Liver (tissue), 9 donors: ENCODE measurements around the gene RNF149. TPM values are rescaled to one million over a fixed set of nuclear protein-coding genes. Genes with fewer than 3 reads are reported as not detected.

ENCODE experiments used
- DNase-seq: peaks from one replicate; pipeline ENCODE4 v3.0.0-alpha.2; 2017; ENCODE audit warnings: low spot score
- H3K27ac ChIP-seq, 2 donors: one replicate each; pipeline ENCODE4 v1.7.0; 2013; ENCODE audit warnings: inconsistent platforms in 2 of 2, low read length in 2 of 2, control low read depth in 1 of 2, low read depth in 1 of 2, mild to moderate bottlenecking in 1 of 2
- H3K27me3 ChIP-seq, 4 donors: one replicate each; pipeline versions ENCODE4 v1.6.1 to v1.7.0; 2013; ENCODE audit warnings: low read length in 3 of 4, inconsistent platforms in 1 of 4, mild to moderate bottlenecking in 1 of 4, moderate library complexity in 1 of 4; ENCODE audit not compliant: control insufficient read depth in 4 of 4, insufficient read depth in 4 of 4
- H3K36me3 ChIP-seq, 4 donors: one replicate each; pipeline versions ENCODE4 v1.6.1 to v1.7.0; 2013; ENCODE audit warnings: low read length in 3 of 4, mild to moderate bottlenecking in 3 of 4, low read depth in 1 of 4, moderate library complexity in 1 of 4; ENCODE audit not compliant: control insufficient read depth in 4 of 4, insufficient read depth in 3 of 4
- H3K4me1 ChIP-seq, 4 donors: one replicate each; pipeline versions ENCODE4 v1.6.1 to v1.7.0; 2013; ENCODE audit warnings: low read length in 3 of 4, mild to moderate bottlenecking in 3 of 4, moderate library complexity in 1 of 4; ENCODE audit not compliant: control insufficient read depth in 4 of 4, insufficient read depth in 4 of 4
- H3K4me3 ChIP-seq, 3 donors: one replicate each; pipeline versions ENCODE4 v1.6.1 to v1.7.0; 2013; ENCODE audit warnings: low read length in 3 of 3, control low read depth in 1 of 3, low read depth in 1 of 3, mild to moderate bottlenecking in 1 of 3
- H3K9ac ChIP-seq, 2 donors: one replicate each; pipeline ENCODE4 v1.7.0; 2013; ENCODE audit warnings: low read length in 2 of 2, mild to moderate bottlenecking in 2 of 2, moderate library complexity in 2 of 2, control low read depth in 1 of 2, low read depth in 1 of 2
- H3K9me3 ChIP-seq, 4 donors: one replicate each; pipeline versions ENCODE4 v1.6.1 to v1.7.0; 2013; ENCODE audit warnings: low read length in 3 of 4; ENCODE audit not compliant: control insufficient read depth in 4 of 4
- FOXA1 ChIP-seq: IDR thresholded peaks from 2 replicates; pipeline ENCODE4 v1.6.1; 2016; ENCODE audit warnings: antibody characterized with exemption
- FOXA2 ChIP-seq: IDR thresholded peaks from 2 replicates; pipeline ENCODE4 v1.6.1; 2016; ENCODE audit warnings: antibody characterized with exemption
- GABPA ChIP-seq, 2 donors: IDR thresholded peaks in 1 of 2; conservative IDR thresholded peaks in 1 of 2; 2 replicates each; pipeline ENCODE4 v1.6.1; 2016; ENCODE audit warnings: antibody characterized with exemption in 2 of 2, mild to moderate bottlenecking in 1 of 2, moderate library complexity in 1 of 2
- HNF4A ChIP-seq, 2 donors: conservative IDR thresholded peaks; 2 replicates each; pipeline ENCODE4 v1.6.1; 2016; ENCODE audit warnings: antibody characterized with exemption in 2 of 2, mild to moderate bottlenecking in 2 of 2
- HNF4G ChIP-seq: IDR thresholded peaks from 2 replicates; pipeline ENCODE4 v1.6.1; 2016; ENCODE audit warnings: antibody characterized with exemption
- JUND ChIP-seq, 2 donors: IDR thresholded peaks; 2 replicates each; pipeline ENCODE4 v1.6.1; 2016; ENCODE audit warnings: antibody characterized with exemption in 2 of 2
- NR2F2 ChIP-seq: IDR thresholded peaks from 2 replicates; pipeline ENCODE4 v1.6.1; 2016; ENCODE audit warnings: antibody characterized with exemption
- RAD21 ChIP-seq, 2 donors: IDR thresholded peaks; 2 replicates each; pipeline ENCODE4 v1.6.1; 2016; ENCODE audit warnings: antibody characterized with exemption in 2 of 2, mild to moderate bottlenecking in 2 of 2
- SP1 ChIP-seq: IDR thresholded peaks from 2 replicates; pipeline ENCODE4 v1.6.1; 2018; ENCODE audit warnings: antibody characterized with exemption, mild to moderate bottlenecking
- YY1 ChIP-seq: IDR thresholded peaks from 2 replicates; pipeline ENCODE4 v1.6.1; 2016; ENCODE audit warnings: antibody characterized with exemption, mild to moderate bottlenecking
- WGBS: extraction: QIAGEN DNeasy Blood & Tissue Kit; methylation state at CpG from one replicate; pipeline ENCODE4 v1.1.7; 2013; 5-methylcytosine and 5-hydroxymethylcytosine counted together
- polyA plus RNA-seq, 2 donors: library from polyadenylated mRNA; stranded (reverse) in 1 of 2; unstranded in 1 of 2; fragments of 200-250 nt in 1 of 2; fragments of >200 nt in 1 of 2; fragmentation: Nextera tagmentation in 1 of 2; extraction: Ambion mirVana in 1 of 2; gene quantifications; one replicate each; pipeline versions ENCODE4 v1.2.1 to v1.2.3, GENCODE V29; 2013 to 2015
- total RNA-seq, 2 donors: library from RNA; depleted of rRNA; stranded (reverse); fragments of >200 nt; gene quantifications; one replicate each; pipeline ENCODE4 v1.2.3, GENCODE V29; 2014
- TF ChIP-seq, protein P1 (sequence below): IDR thresholded peaks from 2 replicates; pipeline ENCODE4 v1.6.1; 2016; ENCODE audit warnings: antibody characterized with exemption, mild to moderate bottlenecking
- TF ChIP-seq, protein P2 (sequence below): IDR thresholded peaks from 2 replicates; pipeline ENCODE4 v1.6.1; 2016; ENCODE audit warnings: antibody characterized with exemption
- TF ChIP-seq, protein P3 (sequence below): IDR thresholded peaks from 2 replicates; pipeline ENCODE4 v1.6.1; 2016; ENCODE audit warnings: antibody characterized with exemption
- donor health status: healthy.
- donor health status: healthy.
- donor health status: healthy.
- donor health status: healthy.
- donor health status: healthy.

RNF149 gene
- total and polyA plus RNA-seq, 4 donors: 14.1 to 54.7 (median 29.1) TPM

DNA sequence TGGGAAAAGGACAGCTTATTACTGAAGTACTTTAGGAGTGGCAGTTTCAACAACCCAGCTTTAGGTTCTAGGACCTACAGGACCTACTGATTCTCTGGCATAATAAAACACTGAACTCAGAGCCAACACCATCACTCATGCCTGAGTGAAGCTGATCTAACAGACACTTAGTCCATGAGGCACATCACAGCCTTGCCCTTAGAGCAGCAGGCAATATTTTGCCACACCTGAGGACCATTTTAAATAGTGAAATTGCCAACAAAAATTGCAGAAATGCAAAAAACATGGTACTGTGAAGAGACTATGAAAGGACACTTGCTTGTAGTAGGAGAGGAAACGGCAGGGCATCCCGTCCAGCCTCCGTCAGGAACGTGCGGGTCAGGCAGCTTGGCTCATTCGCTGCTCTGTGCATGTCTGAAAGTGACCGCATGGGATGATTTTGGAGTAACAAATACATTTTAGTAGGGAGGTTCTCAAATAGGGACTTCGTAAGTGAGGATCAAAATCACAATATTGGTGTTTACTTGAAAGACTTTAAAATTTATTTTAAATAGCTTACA lies 37.7 kb downstream of the RNF149 start:
- Histone ChIP-seq H3K4me3 (no peak overlapping the region), H3K27ac (no peak overlapping the region), H3K4me1 (peaks cover 1 to 13% (median 9%) of the 10 kb centered on the region in 4 donors), H3K9ac (no peak overlapping the region), H3K9me3 (no peaks in the 10 kb centered on the region), H3K27me3 (no peaks in the 10 kb centered on the region), H3K36me3 (peaks cover 7 to 50% (median 46%) of the 10 kb centered on the region in 4 donors)
- no peak for DNase-seq
- no peak for TF ChIP-seq FOXA1
- no peak for TF ChIP-seq HNF4G
- no peak for TF ChIP-seq HNF4A (conservative IDR thresholded peaks at IDR 0.05)
- TF ChIP-seq YY1: no peak
- WGBS: 97% methylated on average over 8 of the region's 8 CpGs

DNA sequence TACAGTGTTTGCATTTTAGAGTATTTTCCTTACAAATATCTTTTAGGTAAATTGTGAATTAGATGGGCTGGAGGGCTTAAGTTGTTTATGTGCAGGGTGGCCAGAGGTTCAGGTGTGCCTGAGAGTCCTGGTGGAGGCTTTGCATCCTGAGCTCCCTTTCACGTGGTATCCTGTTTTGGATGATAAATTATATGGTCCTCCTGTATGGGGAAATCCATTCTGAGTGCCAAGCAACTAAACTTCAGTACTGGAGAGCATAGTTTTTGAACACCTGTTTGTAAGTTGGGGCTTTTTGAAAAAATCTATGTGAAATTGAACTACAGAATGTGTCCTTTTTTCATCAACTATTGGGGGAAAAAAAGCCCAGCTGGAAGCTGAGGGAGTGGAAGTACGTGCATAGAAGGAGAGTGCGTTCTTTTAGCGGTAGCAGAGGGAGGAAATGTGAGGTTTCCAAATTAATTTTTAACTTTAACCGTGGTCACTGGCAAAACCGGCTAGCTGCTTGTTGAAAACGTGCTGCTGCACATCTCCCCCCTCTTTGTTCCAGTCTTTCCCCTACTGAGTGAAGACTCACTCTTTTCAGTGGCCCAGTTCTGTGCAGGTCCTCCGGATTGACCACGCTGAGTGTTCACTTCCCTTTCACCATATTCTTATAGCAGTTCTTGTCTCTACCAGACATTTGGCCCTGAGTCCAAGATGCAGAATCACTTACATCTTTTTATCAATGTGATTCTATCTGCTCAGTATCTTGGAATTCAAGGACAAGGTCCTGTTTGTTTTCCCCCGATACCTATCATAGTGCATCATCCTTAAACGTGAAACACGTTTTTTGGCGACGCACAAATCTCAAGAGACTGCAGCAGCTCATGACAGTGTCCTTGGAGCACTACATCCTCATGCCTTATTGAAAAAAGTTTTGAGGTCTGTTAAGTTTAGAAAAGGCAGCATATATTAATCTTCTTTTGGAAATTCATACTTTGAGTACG lies 40.5 kb downstream of the RNF149 start:
- 51% methylated on average over 15 of the region's 15 CpGs for WGBS
- no peak for TF ChIP-seq GABPA (IDR thresholded peaks at IDR 0.05 in 1 of 2, conservative IDR thresholded peaks at IDR 0.05 in 1 of 2)
- TF ChIP-seq, protein P1, sequence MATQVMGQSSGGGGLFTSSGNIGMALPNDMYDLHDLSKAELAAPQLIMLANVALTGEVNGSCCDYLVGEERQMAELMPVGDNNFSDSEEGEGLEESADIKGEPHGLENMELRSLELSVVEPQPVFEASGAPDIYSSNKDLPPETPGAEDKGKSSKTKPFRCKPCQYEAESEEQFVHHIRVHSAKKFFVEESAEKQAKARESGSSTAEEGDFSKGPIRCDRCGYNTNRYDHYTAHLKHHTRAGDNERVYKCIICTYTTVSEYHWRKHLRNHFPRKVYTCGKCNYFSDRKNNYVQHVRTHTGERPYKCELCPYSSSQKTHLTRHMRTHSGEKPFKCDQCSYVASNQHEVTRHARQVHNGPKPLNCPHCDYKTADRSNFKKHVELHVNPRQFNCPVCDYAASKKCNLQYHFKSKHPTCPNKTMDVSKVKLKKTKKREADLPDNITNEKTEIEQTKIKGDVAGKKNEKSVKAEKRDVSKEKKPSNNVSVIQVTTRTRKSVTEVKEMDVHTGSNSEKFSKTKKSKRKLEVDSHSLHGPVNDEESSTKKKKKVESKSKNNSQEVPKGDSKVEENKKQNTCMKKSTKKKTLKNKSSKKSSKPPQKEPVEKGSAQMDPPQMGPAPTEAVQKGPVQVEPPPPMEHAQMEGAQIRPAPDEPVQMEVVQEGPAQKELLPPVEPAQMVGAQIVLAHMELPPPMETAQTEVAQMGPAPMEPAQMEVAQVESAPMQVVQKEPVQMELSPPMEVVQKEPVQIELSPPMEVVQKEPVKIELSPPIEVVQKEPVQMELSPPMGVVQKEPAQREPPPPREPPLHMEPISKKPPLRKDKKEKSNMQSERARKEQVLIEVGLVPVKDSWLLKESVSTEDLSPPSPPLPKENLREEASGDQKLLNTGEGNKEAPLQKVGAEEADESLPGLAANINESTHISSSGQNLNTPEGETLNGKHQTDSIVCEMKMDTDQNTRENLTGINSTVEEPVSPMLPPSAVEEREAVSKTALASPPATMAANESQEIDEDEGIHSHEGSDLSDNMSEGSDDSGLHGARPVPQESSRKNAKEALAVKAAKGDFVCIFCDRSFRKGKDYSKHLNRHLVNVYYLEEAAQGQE: peak; percentile 48
- H3K27ac ChIP-seq: peak overlapping the region in 1 of 2 donors; percentile 54
- H3K4me3 ChIP-seq: no peak overlapping the region
- peaks cover 7 to 55% (median 52%) of the 10 kb centered on the region in 4 donors for H3K36me3 ChIP-seq
- peaks cover 1 to 19% (median 11%) of the 10 kb centered on the region in 4 donors for H3K4me1 ChIP-seq
- no peaks in the 10 kb centered on the region for H3K9me3 ChIP-seq
- H3K27me3 ChIP-seq: no peaks in the 10 kb centered on the region
- H3K9ac ChIP-seq: no peak overlapping the region
- DNase-seq: no peak

DNA sequence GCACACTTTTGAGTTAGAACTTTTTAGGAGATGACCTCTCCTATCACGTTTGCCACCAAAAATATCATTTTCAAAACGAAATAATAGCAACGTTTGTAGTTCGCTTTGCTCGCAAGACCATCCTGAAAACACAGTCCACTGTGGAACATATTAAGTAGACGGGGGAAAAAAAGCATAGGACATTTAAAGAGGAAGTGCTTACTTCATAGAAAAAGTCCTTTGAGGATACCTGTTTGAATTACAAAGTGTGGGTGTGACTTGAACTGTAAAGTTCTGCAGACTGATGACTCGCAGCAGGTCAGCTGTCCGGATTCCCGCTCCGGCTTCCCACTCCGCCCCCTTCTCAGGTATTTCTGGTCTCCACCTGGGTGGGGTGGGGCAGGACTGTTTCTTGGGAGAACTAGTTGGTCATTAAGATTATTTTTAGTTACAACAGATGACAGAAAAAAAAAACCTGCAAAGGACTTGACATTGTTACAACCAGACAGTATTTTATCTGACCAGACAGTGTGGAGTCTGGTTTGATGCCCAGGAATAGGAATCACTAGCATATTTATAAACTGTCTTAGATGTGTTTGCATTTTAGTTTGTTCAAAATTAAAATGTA lies 42.5 kb downstream of the RNF149 start:
- WGBS: 78% methylated on average over 11 of the region's 11 CpGs
- no peak for DNase-seq

More for the DNA sequence above, 42.5 kb downstream of the RNF149 start:
- no peaks in the 10 kb centered on the region for H3K27me3 ChIP-seq
- no peak for TF ChIP-seq RAD21 (IDR thresholded peaks at IDR 0.05)
- TF ChIP-seq FOXA2: no peak
- TF ChIP-seq GABPA (IDR thresholded peaks at IDR 0.05 in 1 of 2, conservative IDR thresholded peaks at IDR 0.05 in 1 of 2): no peak
- no peak for TF ChIP-seq NR2F2
- TF ChIP-seq JUND (IDR thresholded peaks at IDR 0.05): no peak
- TF ChIP-seq HNF4G: no peak
- TF ChIP-seq, protein P2, sequence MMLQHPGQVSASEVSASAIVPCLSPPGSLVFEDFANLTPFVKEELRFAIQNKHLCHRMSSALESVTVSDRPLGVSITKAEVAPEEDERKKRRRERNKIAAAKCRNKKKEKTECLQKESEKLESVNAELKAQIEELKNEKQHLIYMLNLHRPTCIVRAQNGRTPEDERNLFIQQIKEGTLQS: no peak
- TF ChIP-seq, protein P1: no peak
- TF ChIP-seq, protein P3, sequence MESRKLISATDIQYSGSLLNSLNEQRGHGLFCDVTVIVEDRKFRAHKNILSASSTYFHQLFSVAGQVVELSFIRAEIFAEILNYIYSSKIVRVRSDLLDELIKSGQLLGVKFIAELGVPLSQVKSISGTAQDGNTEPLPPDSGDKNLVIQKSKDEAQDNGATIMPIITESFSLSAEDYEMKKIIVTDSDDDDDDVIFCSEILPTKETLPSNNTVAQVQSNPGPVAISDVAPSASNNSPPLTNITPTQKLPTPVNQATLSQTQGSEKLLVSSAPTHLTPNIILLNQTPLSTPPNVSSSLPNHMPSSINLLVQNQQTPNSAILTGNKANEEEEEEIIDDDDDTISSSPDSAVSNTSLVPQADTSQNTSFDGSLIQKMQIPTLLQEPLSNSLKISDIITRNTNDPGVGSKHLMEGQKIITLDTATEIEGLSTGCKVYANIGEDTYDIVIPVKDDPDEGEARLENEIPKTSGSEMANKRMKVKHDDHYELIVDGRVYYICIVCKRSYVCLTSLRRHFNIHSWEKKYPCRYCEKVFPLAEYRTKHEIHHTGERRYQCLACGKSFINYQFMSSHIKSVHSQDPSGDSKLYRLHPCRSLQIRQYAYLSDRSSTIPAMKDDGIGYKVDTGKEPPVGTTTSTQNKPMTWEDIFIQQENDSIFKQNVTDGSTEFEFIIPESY: no peak
- no peak for TF ChIP-seq SP1
- peaks cover 5 to 53% (median 47%) of the 10 kb centered on the region in 4 donors for H3K36me3 ChIP-seq
- no peak overlapping the region for H3K9ac ChIP-seq
- no peak overlapping the region for H3K4me3 ChIP-seq
- no peaks in the 10 kb centered on the region for H3K9me3 ChIP-seq
- peaks cover 1 to 21% (median 9%) of the 10 kb centered on the region in 4 donors for H3K4me1 ChIP-seq
- no peak overlapping the region for H3K27ac ChIP-seq
